GM19463 (cell line): ENCODE measurements around the gene ZNF423.
"Not testable (repeated sequence)": the region's sequence is repeated elsewhere in the genome, so short reads cannot be mapped to it uniquely, and the experiment has no call there.

Experiments used
- ATAC-seq: cut with Tn5 transposase; IDR thresholded peaks from one replicate; pipeline ENCODE4 v1.9.1; 2021; ENCODE audit warnings: mild to moderate bottlenecking, moderate library complexity; ENCODE audit not compliant: unreplicated experiment

Gene ZNF423

DNA sequence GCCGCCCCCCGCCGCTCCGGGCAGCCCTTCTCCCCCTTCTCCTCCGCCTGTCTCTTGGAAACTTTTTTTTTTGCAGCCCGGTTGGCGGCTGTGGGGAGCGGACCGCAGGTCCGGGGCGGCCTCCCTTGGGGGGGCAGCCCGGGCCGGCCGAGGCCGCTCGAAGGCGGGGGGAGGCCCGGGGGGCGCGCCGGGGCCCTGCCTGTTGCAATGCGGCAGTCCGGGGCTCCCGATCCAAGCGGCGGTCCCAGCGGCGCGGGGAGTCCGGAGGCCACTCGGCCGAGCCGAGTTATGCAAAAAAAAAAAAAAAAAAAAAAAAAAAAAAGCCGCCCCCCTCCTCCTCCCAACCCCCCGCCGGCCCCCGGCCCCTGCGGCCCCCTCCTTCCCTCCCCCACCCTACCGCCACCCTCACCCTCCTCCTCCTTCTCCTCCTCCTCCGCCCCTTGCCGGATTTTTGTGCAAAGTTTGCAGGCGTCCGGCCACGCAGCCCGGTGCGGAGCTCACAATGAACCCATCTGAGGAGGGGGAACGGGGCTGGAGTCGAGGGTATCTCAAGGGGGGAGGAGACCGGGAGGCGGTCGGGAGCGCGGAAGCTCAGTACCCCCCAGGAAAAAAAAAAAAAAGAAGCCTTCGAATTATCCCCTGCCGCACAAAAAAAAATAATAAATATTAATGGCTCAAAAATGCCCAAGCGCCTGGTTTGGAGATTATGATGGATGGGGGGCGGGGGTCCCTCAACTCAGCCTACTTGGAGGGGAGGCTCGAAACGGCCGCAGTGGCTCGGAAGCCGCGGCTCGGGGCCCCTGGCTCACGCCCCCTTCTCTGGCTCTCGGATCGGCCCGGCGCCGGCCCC lies at the start of gene ZNF423:
Gene ZNF423, minus strand, starts transcription at position 291 of the 850 bp plus-strand sequence. CDS start 338 bp downstream, outside the sequence.
- no peak for ATAC-seq

DNA sequence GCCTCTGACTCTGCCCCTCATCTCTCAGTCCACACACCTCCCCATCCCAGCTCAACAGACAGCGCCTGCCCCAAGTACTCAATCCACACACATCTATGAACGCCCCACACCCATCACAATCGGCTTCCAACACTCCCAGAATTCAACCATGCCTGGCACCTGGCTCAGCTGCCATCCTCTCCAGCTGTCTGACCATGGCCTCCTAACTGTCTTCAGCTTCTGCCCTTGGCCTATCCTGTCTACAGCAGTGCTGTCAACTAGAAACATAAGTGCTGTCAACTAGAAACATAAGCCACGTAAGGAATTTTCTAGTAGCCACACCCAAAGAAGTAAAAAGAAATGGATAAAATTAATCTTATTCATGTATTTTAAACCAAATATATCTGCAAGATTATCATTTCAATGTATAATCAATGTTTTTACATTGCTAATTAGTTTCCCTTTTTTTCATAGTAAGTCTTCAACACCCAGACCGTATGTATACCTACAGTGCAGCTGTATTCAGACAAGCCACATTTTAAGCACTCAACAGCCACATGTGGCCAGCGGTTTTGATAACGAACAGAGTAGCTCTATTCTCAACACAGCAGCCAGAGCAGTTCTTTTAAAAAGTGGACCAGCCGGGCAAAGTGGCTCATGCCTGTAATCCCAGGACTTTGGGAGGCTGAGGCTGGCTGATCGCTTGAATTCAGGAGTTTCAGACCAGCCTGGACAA lies 48.6 kb upstream of the ZNF423 start:
- ATAC-seq, result no peak

DNA sequence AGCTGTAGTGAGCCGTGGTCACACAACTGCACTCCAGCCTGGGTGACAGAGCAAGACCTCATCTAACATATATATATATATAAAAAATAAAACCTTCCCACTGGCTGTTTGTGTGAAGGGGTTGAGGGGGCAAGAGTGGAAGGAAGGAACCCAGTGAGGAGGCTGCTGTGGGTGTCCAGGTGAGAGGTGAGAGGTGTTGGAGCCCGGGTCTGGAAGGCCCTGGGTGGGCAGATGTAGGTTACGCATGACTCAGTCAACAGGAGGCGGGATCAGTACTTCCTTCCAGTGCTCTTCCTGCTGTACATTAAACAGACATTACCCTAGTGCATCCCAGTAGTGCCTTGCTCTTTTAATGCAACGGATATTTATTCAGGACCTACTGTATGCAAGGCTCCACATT lies 47.0 kb upstream of the ZNF423 start:
- ATAC-seq, result no peak

DNA sequence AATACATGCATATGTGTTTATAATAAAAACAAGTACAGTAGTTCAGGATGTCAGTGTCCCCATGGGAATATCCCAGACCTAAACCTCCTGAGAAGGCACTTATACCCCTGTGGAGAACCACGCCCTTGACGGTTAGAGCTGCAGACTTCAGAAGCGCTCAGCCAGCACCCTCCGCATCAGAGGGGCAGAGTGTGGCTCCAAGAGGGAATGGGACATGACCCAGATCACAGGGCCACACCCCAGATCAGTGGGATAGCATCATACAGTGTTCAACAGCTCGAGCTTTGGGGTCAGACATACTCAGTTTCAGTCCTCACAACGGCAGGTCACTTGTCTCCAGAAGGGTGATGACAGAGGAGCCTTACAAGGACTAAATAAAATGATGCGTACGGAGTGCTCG lies 45.8 kb upstream of the ZNF423 start:
- ATAC-seq, result no peak

DNA sequence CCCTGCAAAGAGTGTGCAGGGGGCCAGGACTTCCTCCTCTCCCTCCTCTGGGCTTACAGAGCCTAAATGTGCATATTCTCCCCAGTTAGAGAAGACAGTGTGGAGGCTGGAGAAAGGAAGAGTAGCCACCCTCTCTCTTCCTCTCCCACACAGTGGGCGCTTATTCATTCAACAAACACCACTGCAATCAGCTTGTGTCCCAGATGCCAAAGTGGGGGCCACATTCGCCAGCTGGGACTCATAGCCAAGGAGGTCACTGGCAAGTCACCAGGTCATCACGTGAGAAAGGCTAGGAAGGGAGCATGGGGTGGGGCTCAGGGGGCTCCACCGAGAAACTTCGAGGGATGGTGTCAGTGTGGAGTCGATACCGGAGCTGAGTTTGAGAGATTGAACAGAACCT lies 45.0 kb upstream of the ZNF423 start:
- ATAC-seq, result no peak

DNA sequence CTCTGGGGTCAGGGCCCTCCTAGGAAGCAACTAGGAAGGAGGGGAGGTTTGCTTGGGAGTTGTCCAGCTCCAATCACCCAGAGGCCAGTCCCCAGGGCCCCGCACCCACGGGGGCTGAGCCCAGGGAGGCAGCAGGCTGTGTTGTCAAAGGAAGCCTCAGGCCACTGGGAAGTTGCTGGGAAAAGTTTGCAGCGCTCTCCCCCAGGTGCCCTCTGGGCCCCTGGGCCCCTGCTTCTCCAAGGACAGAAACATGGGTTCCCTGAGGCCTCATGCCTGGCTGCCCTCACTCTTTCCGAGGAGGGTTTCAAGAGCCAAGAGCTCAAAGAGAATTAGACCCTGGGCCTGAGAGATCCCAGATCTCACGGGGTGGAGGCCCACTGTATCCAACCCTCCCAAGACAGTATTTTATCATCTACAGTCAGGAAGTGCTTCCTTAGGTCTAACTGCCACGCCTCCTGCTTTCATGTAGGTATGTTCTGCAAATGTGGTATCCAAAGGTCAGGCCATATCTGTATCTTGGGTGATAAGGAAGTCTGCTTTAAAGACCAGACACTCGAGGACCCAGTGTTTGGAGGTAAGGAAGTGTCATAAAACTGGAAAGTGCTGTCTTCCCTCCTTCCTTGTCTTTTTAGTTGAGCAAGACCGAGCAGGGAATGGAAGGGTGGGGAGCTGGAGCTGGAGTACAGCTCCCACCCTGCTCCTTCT lies 44.2 kb upstream of the ZNF423 start:
- ATAC-seq, result no peak

DNA sequence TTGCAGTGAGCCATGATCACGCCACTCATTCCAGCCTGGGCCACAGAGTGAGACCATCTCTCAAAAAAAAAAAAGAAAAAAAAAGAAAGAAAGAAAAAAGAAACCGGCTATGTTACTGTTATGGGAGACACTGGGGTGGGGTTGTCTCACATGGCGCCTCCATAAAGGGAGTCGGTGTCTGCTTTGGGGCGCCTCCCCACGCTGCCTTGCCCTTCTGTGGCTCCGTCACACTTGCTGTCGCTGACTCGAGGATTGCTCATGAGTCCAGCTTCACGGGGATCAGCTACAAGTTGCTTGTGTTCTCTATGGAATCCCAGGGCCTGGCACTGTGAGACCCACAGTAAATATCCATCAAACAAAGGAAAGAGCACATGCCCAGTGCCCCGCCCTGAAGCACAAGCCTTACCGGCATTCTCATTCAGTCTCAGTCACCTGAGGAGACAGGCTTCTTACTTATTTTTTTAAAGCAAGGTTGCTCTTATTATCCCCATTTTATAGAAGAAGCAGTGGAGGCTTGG lies 40.6 kb upstream of the ZNF423 start:
- ATAC-seq, result no peak

DNA sequence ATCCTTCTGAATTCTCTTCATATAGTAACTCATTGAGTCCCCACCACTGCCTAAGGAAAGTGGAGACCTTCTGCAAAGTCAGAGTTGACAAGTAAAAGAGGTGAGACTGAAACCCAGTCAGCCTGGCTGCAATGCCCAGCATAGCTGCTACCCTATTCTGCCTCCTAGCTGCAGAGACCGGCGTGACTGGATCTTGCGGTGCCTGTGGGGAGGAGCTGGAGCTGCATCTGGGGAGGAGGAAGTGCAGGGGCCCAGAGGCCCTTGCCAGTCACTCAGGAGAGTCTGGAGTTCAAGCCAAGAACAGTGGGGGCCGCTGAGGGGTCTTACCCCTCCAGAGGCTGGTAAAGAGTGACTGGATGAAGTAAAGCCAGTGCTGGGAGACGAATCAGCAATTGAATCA lies 35.0 kb upstream of the ZNF423 start:
- no peak for ATAC-seq

DNA sequence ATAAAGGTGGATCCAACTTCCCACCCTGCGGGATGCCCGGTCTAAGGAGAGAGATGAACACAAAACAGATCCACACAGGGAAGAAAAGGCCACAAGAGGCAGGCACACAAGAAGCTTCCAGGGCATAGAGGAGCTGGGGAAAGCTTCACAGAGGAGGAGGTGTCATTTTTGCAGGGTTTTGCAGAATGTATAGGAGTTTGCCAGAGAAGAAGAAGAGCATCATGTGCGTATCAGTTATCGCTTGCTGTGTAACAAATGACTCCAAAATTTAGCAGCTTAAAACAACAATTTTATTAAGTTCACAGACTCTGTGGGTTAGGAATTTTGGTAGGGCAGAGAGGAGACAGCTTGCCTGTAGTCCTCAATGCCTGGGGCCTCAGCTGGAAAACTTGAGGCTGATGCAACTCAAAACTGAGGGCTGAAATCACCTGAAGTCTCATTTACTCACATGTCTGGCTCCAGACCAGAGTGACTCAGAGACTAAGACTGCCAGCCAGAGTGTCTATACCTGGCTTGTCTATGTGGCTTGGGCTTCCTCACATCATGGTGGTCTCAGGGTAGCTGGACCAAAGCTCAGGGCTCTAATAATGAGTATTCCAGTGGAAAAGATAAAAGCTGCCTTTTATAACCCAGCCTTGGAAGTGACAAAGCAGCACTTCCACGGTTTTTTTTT lies 33.9 kb upstream of the ZNF423 start:
- no peak for ATAC-seq

DNA sequence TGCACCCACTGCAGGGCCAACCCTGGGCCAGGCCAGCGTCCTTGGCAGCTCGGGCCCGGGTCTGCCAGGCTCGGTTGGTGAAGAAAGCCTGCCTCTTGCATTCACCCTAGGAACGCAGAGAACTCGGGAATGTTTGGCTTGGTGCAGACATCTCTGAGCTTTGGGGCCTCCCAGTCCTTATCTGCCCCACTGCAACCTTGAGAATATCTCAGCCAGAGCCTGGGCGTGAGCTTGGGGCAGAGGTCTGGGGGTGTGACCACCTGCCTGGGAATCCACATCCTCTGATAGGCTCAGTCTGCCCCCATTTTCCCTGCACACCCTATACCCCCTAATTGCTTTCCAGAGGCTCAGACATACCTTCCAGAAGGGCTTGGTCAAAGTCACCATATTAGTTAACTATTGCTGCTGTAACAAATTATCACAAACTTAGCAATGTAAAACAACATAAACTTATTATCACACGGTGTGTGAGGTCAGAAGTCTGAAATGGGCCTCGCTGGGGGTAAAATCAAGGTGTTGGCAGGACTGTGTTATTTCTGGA lies 30.7 kb upstream of the ZNF423 start:
- ATAC-seq, result no peak

DNA sequence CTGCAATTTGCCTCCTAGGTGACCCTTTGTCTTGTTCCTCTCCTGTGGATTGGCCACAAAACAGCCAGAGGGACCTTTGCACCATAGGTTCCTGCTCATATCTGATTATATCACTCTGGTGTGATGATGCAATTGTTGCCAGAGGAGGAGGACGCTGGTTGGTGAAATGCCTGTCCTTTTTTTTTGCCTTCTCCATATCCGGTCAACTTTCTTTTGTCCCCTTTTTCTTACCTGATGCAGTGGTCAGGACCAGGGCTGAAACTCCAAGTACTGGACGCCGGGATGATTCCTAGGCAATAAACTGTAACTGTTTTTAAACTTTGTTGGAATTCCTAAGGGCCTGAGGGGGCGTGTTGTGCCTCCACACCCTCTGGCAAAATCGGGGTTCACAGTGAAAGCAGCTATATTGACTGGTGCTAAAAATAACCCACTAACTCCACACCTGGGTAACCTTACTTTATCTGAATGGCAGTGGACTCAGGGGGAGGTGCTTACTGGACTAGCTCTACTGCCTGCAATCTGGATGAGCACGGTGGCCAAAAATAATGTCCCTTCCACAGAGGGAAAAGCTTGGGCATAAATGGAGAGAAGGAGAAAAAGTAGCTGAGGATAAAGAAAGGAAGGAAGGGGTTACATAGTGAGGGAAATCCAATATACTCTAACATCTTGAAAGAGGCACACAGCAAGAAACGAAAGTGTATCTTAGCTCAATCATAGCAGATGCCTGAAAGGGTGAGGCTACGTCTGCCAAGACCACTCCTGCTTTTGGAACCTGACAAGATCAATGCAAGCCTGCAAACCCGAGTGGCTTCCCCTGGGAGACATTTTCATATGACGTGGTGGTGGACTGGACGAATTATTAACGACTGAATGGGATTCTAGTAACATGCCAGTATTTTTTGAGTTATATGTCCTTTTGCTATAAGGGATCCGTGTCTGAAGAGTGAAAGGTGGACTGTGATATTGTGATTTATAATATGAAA lies 28.4 kb upstream of the ZNF423 start:
- no peak for ATAC-seq

DNA sequence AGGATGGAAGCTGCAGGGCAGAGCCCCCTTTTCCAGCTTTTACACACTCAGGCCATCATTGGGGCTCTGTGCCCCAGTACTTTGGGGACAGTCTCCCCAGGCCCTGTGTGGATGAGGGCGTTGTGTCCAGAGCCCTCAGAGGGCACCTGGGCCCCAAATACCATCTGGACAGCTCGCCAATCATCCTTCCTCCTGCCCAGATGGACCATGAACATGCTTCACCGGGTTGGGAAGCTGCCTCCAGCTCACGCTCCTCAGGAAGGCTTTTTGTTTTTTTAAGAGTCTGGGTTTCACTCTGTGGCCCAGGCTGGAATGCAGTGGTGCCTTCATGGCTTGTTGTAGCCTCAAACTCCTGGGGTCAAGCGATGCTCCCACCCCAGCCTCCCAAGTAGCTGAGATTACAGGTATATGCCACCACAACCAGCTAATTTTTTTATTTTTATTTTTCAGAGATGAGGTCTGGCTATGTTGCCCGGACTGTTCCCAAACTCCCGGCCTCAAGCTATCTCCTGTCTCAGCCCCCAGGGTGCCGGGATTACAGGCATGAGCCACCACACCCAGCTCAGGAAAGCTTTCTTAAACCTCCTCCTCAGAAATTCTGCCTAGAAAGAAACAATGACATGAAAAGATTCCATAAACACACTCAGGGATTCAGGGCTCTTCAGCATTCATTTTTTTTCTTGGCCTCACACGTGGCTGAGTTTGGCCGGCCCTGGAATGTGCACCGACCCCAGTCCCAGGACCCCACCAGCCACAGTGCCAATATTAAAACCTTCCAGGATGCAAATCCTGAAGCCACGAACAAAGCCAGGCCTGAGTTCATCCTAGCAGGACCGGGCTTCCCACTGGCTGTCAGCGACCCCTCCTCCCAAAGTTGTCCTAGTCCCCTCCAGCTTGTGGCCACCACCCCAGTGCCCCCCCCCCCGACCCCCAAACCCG lies 27.4 kb upstream of the ZNF423 start:
- no peak for ATAC-seq

DNA sequence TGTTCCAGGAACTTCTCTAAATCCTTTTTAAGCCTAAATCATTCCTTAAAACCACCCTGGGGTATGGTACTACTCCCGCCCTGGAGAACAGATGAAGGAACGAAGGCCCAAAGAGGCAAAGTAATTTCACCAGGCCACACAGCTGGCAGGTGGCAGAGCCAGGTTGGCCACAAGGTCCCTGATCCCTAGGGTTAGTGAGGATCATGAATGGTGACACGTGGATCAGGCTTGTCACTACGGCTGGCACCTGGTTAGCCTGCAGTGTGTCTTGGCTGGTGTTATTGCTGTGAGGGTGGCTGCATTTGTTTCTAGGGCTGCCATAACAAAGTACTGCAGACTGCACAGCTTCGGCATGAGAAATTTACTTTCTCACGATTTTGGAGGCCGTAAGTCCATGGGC lies 26.0 kb upstream of the ZNF423 start:
- ATAC-seq, result no peak

DNA sequence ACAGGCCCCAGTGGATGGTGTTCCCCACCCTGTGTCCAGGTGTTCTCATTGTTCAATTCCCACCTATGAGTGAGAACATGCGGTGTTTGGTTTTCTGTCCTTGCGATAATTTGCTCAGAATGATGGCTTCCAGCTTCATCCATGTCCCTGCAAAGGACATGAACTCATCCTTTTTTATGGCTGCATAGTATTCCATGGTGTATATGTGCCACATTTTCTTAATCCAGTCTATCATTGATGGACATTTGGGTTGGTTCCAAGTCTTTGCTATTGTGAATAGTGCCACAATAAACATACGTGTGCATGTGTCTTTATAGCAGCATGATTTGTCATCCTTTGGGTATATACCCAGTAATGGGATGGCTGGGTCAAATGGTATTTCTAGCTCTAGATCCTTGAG lies 22.6 kb upstream of the ZNF423 start:
- not testable (repeated sequence) for ATAC-seq

DNA sequence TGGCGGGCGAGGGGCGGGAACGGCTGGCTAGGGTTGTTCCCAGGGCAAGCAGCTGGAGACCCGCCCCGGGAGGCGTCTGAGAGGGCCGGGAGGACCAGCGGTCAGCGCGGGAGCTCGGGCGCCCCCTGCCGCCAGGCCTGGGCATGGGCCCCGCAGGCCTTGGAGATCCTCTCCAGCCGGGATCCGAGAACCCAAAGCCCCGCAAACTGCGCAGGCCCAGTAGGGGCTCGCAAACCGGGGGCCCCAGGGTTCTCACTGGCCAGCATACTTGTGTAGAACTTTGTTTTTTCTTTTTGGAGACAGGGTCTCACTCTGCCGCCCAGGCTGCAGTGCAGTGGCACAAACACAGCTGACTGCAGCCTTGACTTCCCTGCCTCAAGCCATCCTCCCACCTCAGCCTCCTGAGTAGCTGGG lies 20.8 kb upstream of the ZNF423 start:
- no peak for ATAC-seq

DNA sequence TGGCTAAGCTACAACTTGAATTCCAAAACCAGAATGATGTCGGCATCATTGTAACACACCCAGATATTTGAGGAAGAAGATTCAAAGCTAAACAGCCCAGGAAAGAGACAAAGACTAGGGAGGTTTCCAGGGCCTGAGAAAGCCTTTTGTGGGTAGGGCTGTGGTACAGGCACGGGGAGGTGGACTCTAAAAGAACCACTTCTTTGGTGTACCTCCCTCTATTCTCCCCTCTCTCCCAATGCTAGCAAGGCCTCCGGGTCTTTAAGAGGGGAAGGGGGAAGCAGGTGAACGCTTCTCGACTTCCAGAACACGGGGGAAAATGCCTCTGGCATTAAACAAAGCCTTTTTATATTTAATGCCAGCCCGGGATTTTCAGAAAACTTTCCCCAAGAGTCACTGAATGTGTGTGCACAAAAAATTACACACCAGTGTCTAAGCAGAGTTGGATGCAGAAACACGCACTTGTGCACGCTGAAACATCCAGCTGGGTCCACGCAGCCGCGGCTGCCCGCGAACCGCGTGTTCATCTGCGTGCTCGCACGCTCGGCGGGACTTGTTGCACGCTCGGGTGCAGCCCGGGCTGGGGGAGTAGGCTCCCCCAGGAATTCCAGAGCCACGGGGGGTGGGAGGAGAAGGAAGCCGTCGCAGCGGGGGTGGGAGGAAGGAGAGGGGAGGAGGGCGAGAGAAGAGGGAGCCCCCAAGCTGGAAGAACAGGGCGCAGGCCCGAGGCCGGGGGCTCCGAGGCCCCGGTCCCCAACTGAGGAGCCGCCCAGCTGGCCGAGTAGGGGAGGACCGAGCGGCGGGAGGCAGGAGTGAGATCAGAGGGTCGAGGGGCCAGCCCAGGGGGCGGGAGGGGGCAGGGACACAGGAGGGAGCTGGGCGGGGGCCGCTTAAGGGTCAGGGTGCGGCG lies 20.1 kb upstream of the ZNF423 start:
- no peak for ATAC-seq

DNA sequence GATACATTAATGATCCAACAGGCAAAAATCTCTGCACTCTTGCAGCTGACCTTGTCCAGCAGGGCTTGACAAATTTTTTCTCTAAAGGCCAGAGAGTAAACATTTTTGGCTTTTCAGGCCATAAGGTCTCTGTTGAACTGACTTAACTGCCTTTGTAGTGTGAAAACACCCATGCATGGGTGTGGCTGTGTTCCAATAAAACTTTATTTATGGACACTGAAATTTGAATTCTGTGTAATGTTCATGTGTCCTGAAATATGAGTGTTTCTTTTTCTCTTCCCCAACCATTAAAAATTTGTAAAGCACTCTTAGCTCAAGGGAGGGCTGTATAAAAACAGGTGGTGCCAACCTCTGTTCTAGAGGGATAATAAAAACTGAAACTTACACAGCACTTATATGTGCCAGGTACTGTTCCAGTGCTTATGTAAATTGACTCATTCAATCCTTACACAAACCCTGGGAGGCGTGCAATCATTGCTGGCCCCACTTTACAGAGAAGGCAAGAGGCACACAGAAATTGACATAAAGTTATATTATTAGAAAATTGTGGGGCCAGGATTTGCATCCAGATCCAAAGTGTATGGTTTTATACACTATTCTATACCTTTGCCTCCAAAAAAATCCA lies 18.8 kb upstream of the ZNF423 start:
- no peak for ATAC-seq
